Astrocyte of the spinal cord (primary cell): Measurements from ENCODE around the gene USP31.

Experiments used
- DNase-seq: peaks from one replicate; pipeline ENCODE4 v3.0.0; 2011; ENCODE audit warnings: low read depth, low spot score
- H3K4me3 ChIP-seq: 2 replicates; pipeline ENCODE4 v1.5.1; 2011; ENCODE audit warnings: low read depth, mild to moderate bottlenecking, low read length, moderate library complexity
- CTCF ChIP-seq: IDR thresholded peaks from 2 replicates; pipeline ENCODE4 v1.5.1; 2012; ENCODE audit warnings: low read depth, mild to moderate bottlenecking, low read length, inconsistent platforms
- in situ Hi-C: cut with HindIII; loops from 2 replicates; pipeline ENCODE4 v1.10.0; 2017; ENCODE audit warnings: low sequenced_read_pairs

USP31 gene

GRCh38 chr16:23149993-23150364 is 727 bp upstream of the USP31 start:
- H3K4me3 ChIP-seq, result peak overlapping the region; percentile 55
- no peak for DNase-seq
- in situ Hi-C loops, result no loop called here
- no peak for TF ChIP-seq CTCF

- peak; percentile 29 for DNase-seq
- in situ Hi-C loops, result no loop called here
- H3K4me3 ChIP-seq, result peak overlapping the region; percentile 55
- TF ChIP-seq CTCF, result no peak
Measured at GRCh38 chr16:23148513-23149266, 562 bp downstream of the USP31 start.

DNA sequence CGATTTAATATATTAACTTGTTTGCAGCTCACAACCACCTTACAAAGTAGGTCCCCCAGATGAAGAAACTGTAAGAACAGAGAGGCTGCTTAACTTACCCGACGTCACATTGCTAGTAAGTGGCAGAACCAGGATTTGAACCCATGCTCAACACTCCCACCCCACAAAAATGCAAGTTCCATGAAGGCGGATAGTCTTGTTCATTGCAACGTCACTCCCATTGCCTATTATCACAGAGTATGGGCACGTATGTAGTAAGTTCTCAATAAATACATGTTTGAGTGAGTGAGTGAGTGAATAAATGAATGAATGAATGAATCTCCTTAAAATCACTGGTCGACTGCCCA is 1.1 kb downstream of the USP31 start:
- no peak for TF ChIP-seq CTCF

GRCh38 chr16:23147666-23148065 is 1.6 kb downstream of the USP31 start:
- TF ChIP-seq CTCF, result no peak
- DNase-seq, result no peak
- peak overlapping the region; percentile 55 for H3K4me3 ChIP-seq
- in situ Hi-C loops, result no loop called here

More for the DNA sequence above, 1.1 kb downstream of the USP31 start:
- DNase-seq, result no peak
- peak overlapping the region; percentile 55 for H3K4me3 ChIP-seq
- in situ Hi-C loops, result no loop called here

DNA sequence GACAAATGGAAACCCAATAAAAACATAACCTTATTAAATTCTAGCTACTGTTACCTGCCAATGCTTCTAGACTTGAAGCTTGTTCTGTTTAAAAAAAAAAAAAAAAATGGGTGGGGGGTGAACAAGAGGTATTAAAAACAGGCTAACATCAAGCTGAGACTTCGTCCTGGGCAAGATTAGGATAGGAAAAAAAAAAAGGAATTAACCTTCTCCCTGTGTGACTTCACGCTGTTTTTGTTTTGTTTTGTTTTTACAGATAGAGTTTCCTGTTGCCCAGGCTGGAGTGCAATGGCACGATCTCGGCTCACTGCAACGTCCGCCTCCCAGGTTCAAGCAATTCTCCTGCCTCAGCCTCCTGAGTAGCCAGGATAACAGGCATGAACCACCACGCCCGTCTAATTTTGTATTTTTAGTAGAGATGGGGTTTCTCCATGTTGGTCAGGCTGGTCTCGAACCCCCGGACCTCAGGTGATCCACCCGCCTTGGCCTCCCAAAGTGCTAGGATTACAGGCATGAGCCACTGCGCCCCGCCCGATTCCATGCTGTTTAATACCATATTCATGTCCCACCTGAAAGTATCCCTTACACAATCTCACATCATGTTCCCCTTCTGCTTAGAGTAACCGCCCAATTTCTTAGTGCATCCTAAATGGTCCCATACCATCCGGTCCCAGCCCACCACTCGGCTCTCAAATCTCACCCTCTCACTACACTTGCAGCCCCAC is 2.2 kb downstream of the USP31 start:
- in situ Hi-C loops, result no loop called here
- TF ChIP-seq CTCF, result no peak
- peak overlapping the region; percentile 15 for H3K4me3 ChIP-seq
- peak; percentile 17 for DNase-seq

DNA sequence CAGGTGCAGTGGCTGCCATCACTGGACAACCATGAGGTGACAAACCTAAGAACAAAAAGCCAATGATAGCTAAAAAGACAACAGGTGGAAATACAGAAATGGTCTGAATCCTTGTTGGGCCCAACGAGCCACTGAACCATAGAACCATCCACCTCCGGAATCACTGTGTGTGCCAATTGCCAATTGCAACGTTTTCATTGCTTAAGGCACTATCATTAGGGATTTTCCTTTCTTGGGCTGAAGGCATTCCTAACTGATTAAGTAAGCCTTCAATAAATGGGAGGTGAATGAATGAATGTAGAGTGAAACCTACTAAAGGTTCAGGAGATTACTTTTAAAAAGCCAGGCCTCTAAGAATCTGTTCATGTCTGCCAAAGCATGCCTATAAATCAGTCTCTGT is 3.6 kb downstream of the USP31 start:
- peak; percentile 73 for DNase-seq
- TF ChIP-seq CTCF, result no peak
- in situ Hi-C loops, result no loop called here
- no peak overlapping the region for H3K4me3 ChIP-seq
